PFSK-1 (cell line): ENCODE measurements around the gene KIRREL3.

Experiments
- FOXP2 ChIP-seq: optimal IDR thresholded peaks from 2 replicates; pipeline ENCODE3; 2011; ENCODE audit warnings: borderline replicate concordance, control low read depth, inconsistent platforms; ENCODE audit not compliant: insufficient read depth; ENCODE audit errors: extremely low read length, extremely low read depth
- POLR2AphosphoS5 ChIP-seq: IDR thresholded peaks from 2 replicates; pipeline ENCODE4 v1.6.1; 2012; ENCODE audit warnings: low read depth, mild to moderate bottlenecking, control low read depth, low read length, moderate library complexity
- REST ChIP-seq, 2 experiments: IDR thresholded peaks; 2 replicates each; pipeline versions ENCODE4 v1.6.1 to v1.8.0; 2011 to 2012; ENCODE audit warnings: low read depth in 2 of 2, low read length in 2 of 2, control low read depth in 1 of 2, inconsistent platforms in 1 of 2, mild to moderate bottlenecking in 1 of 2, moderate library complexity in 1 of 2; ENCODE audit not compliant: insufficient read depth in 1 of 2
- SIN3A ChIP-seq: IDR thresholded peaks from 2 replicates; pipeline ENCODE4 v1.6.1; 2012; ENCODE audit warnings: mild to moderate bottlenecking, low read length, moderate library complexity, borderline replicate concordance; ENCODE audit not compliant: insufficient read depth
- TAF1 ChIP-seq: IDR thresholded peaks from 2 replicates; pipeline ENCODE4 v1.6.1; 2012; ENCODE audit warnings: low read length, control low read depth, borderline replicate concordance; ENCODE audit not compliant: insufficient read depth

The KIRREL3 gene

GRCh38 chr11:126751242-126751641, 249.3 kb downstream of the KIRREL3 start:
- TF ChIP-seq POLR2AphosphoS5, result no peak
- no peak for TF ChIP-seq FOXP2
- TF ChIP-seq REST (IDR thresholded peaks at IDR 0.05; ENCODE audit: insufficient read depth in 1 of 2, low read depth in 2 of 2, low read length in 2 of 2), result no peak
- no peak for TF ChIP-seq TAF1
- TF ChIP-seq SIN3A, result no peak

DNA sequence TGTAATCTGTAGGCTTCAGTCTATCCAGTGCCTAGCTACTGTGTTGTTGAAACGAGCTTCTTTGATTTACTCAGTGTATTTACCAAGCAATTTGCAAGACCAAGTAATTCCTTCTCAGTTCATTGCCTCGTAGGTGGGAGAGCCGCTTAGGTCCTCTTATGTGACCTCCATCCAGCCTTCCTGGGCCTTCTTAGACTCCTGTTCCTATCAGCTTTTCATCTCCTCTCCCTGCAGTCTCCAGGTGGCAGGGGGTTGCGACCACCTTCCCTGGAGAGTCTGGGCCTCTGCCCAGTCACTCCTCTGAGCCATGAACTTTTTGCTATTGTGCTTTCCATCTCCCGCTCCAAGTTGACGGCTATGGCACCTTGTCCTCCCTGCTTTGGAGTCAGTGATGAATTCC, 251.8 kb downstream of the KIRREL3 start:
- TF ChIP-seq REST (IDR thresholded peaks at IDR 0.05; ENCODE audit: insufficient read depth in 1 of 2, low read depth in 2 of 2, low read length in 2 of 2) (no peak), POLR2AphosphoS5 (no peak), FOXP2 (no peak), TAF1 (no peak), SIN3A (no peak)

DNA sequence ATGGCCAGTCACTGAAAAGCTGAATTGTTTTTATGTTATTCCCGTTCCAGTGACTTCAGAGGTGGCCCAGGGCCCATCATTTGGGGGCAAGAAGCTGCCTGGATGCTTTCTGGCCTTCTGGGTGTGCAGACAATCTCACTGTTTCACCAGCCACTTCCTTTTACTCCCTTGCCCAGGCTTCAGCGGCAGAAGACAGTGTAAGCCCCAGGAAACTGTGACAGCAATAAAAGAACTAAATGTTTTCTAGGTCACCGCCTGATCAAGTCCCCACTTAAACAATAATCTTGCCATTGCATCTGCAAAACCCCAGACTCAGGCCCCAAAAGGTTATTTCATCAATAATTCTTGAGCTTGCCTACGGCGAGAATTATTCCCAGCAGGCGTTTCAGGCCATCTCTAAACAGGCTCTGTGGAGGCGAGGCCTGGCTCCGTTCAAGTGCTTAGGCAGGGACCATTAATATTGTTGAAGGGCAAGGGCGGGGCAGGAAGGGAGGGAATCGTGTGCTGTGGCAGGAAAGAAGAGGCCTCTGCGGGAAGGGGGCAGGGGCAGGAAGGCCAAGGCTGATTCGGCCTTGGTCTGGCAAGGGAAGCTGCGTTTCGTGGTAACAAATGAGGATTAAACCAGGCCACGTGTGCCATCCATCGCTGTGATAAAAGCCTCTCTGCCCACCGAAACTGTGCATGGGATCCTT, 252.3 kb downstream of the KIRREL3 start:
- TF ChIP-seq SIN3A (no peak), TAF1 (no peak)

DNA sequence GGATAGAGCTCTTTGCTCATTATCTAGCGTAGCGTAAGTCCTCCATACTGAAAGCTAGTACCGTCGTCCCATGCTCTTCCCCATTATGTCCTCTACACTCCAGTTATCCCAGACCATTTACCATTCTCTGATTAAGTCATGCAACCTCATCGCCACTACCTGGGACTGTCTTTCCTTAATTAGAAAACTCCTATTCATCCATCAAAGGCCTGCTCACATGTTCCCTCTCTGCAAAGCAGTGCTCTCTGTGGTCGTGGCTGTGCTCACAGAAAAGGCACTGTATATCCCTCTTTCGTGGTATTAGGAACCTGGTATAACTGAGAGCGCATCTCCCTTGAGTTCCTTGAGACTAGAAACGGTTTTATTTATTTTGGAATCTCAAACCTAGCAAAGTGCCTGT, 253.3 kb downstream of the KIRREL3 start:
- TF ChIP-seq REST (IDR thresholded peaks at IDR 0.05; ENCODE audit: insufficient read depth in 1 of 2, low read depth in 2 of 2, low read length in 2 of 2), result no peak
- TF ChIP-seq POLR2AphosphoS5, result no peak
- TF ChIP-seq SIN3A, result no peak
- no peak for TF ChIP-seq FOXP2
- no peak for TF ChIP-seq TAF1

DNA sequence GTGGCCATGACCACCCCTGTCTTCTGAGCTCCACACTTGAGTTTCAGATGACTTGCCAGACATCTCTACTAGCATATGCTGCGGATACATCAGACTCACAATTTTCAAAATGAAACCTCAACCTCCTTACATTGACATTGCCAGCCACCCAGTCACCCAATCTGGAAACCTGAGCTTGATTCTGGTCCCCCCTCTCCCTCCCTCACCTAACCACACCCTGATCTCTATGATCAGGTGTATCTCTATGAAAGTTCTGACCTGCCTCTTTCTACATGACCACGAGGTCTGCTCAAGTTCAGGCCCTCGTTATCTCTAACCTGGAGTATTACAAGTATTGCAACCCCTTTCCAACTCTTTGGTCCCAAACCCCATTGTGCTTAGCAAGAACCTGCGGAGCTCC, 254.1 kb downstream of the KIRREL3 start:
- TF ChIP-seq TAF1 (no peak), FOXP2 (no peak), SIN3A (no peak), REST (IDR thresholded peaks at IDR 0.05; ENCODE audit: insufficient read depth in 1 of 2, low read depth in 2 of 2, low read length in 2 of 2) (no peak), POLR2AphosphoS5 (no peak)
